AG09309 (cell line): ENCODE measurements around the gene SPI1.

Source experiments
- DNase-seq: peaks from one replicate; pipeline ENCODE4 v3.0.0-alpha.2; 2010; ENCODE audit warnings: low read depth
- H3K4me3 ChIP-seq: 2 replicates; pipeline ENCODE4 v1.5.1; 2011; ENCODE audit warnings: mild to moderate bottlenecking, low read depth, low read length, moderate library complexity; ENCODE audit not compliant: control insufficient read depth
- TF ChIP-seq, protein P1 (sequence below): IDR thresholded peaks from 2 replicates; pipeline ENCODE4 v1.5.1; 2011; ENCODE audit warnings: mild to moderate bottlenecking, low read depth, low read length, inconsistent platforms; ENCODE audit not compliant: insufficient read depth, control insufficient read depth; ENCODE audit errors: missing control alignments

The SPI1 gene

DNA sequence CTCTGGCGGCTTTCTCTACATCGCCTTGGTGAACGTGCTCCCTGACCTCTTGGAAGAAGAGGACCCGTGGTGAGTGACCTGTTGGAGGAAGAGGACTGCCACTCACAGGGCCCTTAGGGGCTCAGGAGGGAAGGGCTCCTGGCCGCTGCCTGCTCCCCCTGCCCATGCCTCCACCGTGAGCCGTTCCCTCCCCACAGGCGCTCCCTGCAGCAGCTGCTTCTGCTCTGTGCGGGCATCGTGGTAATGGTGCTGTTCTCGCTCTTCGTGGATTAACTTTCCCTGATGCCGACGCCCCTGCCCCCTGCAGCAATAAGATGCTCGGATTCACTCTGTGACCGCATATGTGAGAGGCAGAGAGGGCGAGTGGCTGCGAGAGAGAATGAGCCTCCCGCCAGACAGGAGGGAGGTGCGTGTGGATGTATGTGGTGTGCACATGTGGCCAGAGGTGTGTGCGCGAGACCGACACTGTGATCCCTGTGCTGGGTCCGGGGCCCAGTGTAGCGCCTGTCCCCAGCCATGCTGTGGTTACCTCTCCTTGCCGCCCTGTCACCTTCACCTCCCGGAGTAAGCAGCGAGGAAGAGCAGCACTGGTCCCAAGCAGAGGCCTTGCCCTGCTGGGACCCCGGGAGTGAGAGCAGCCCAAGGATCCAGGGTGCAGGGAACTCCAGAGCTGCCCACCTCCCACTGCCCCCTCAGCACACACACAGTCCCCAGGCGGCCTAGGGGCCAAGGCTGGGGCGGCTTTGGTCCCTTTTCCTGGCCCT is 36.9 kb upstream of the SPI1 start:
- DNase-seq: no peak
- TF ChIP-seq, protein P1, sequence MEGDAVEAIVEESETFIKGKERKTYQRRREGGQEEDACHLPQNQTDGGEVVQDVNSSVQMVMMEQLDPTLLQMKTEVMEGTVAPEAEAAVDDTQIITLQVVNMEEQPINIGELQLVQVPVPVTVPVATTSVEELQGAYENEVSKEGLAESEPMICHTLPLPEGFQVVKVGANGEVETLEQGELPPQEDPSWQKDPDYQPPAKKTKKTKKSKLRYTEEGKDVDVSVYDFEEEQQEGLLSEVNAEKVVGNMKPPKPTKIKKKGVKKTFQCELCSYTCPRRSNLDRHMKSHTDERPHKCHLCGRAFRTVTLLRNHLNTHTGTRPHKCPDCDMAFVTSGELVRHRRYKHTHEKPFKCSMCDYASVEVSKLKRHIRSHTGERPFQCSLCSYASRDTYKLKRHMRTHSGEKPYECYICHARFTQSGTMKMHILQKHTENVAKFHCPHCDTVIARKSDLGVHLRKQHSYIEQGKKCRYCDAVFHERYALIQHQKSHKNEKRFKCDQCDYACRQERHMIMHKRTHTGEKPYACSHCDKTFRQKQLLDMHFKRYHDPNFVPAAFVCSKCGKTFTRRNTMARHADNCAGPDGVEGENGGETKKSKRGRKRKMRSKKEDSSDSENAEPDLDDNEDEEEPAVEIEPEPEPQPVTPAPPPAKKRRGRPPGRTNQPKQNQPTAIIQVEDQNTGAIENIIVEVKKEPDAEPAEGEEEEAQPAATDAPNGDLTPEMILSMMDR: no peak
- H3K4me3 ChIP-seq: no peak overlapping the region

DNA sequence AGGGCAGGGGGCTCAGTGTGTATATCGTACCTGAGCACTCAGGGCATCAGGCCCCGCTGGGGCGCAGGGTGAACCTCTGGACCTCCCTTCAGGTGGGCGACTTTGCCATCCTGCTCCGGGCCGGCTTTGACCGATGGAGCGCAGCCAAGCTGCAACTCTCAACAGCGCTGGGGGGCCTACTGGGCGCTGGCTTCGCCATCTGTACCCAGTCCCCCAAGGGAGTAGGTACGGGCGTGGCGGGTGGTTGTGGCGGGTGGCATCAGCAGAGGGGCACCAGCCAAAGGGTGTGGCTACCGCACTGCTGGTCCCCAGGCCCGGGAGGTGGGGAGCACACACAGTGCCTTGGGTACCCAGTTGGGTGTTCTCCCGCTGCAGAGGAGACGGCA is 36.3 kb upstream of the SPI1 start:
- no peak for DNase-seq
- no peak overlapping the region for H3K4me3 ChIP-seq
- TF ChIP-seq, protein P1: no peak

DNA sequence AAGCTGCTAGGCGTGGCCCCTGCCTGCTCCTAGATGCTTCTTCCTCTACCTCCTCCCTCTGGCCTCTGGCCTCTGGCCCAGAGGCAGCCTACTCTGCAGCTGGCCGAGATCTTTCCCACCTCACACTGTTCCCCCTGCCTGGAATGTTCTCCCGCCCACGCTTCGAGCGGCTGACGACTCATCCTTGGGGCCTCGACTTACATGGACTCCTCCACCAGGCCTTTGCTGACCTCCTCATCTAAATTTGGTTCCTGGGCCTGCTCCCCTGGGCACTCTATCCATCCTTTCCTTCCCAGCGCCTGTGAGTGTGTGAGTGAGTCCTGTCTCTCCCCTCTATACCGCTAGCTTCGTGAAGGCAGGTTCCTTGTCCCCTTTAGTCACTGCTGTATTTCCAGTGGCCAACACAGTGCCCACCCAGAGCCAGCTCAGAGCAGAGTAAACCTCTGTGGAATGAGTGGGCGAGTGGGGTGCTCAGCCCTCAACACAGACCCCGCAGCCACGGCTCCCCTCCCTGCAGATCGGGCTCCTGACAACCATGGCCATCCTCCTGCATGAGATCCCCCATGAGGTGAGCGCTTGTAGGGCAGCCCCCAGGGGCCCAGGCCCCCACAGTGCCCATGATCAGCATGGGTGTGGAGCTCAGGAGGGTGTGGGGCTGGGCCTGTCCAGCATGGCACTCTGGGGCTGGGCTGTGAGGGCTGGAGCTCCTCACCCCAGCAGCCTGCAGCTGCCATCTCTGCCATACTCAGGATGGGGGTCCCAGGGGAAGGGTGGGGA is 35.7 kb upstream of the SPI1 start:
- TF ChIP-seq, protein P1: no peak
- no peak for DNase-seq
- H3K4me3 ChIP-seq: no peak overlapping the region

DNA sequence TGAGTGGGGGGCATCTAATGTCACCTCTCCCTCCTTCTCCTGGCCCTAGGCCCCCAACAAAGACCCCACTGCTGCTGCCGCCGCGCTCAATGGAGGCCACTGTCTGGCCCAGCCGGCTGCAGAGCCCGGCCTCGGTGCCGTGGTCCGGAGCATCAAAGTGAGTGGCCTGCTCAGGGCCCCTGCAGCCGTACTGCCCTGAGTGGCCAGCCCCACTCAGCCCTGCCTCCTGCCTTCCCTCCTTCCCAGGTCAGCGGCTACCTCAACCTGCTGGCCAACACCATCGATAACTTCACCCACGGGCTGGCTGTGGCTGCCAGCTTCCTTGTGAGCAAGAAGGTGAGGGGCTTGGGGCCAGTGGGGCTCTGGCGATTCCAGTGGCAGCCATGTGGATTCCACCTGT is 35.0 kb upstream of the SPI1 start:
- no peak for DNase-seq
- TF ChIP-seq, protein P1: no peak
- no peak overlapping the region for H3K4me3 ChIP-seq

DNA sequence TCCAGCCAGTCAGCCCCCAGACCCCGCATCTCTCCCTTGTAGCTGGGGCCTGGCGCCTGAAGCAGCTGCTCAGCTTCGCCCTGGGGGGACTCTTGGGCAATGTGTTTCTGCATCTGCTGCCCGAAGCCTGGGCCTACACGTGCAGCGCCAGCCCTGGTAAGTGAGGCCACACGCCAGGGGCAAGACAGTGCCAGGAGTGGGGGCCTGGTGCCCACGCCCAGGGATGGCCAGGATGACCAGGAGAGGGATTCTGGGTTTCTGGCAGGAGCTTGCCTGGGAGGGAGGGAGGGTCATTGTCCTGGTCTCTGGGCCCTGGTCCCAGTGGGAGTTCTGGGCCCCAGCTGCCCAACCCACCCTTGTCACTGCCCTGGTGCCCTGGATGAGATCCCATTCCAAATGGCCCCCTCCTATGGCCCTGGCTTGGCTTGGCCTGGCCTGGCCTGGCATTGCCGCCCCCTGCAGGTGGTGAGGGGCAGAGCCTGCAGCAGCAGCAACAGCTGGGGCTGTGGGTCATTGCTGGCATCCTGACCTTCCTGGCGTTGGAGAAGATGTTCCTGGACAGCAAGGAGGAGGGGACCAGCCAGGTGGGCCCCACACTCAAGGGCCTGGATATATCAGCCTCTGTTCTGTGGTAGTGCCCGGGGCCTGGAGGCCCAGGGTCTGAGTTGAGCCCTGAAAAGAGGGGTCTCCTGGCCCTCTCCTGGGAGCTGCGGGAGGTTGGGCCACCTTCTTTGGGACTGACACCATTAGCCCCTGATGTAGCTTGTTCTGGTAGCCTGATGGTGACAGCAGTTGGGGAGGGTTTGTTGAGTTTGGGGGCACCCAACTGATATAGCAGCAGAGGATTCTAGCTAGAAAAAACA is 33.8 kb upstream of the SPI1 start:
- DNase-seq: no peak
- TF ChIP-seq, protein P1: peak; percentile 92

DNA sequence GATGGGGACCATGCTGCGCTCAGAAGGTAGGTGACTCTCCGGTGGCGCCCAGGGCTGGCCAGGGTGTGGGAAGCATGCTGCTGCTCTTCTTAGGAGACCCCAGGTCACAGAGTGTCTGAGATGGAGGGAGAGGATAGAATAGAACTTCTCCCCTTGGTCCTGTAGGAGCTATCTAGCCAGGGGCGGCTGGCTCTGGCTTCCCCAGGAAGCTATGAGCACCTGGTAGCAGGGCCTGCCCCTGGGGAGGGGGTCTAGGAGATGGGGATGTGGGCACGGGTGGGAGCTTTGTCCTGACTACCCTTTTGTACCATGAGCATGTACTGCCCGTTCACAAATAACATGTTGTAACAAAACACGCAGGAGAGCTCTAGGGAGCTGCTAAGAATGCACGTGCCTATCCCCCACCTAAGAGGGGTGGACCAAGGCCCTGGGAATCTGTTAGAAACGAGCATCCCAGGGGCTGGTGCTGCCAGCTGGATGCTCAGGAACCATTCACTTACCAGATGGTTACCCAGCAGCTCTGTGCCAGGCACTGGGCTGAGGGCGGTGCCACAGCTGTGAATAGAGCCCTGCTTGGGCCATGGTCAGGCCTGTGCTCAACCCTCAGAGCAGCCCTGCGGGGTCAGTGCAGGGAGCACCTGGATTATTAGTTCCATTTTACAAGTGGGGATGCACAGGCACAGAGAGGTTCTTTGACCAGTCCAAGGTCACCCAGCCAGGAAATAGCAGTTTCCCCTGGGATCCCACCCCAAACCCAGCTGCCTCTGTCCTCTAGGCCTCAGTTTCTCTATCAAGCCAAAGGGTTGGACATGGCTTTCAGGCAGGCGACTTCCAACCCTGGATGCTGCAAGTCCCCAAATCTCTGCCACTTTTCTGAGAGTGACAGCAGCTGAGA is 32.3 kb upstream of the SPI1 start:
- peak overlapping the region; percentile 84 for H3K4me3 ChIP-seq
- TF ChIP-seq, protein P1: no peak
- DNase-seq: no peak

More for the DNA sequence above, 33.8 kb upstream of the SPI1 start:
- H3K4me3 ChIP-seq: no peak overlapping the region
